Umbilical cord (tissue), 2 donors: ENCODE results near the gene BRME1. TPM values are rescaled to one million over a fixed set of nuclear protein-coding genes. Genes with fewer than 3 reads are reported as not detected.
A peak's percentile ranks its signal among the peaks of the same experiment; 100 is the strongest.

ENCODE experiments used
- DNase-seq: peaks from one replicate; pipeline ENCODE4 v3.0.0-alpha.2; 2015; ENCODE audit warnings: low spot score
- total RNA-seq: library from RNA; depleted of rRNA; stranded (reverse); fragments of >200 nt; gene quantifications from one replicate; pipeline ENCODE4 v1.2.3, GENCODE V29; 2014; ENCODE audit warnings: low replicate concordance; ENCODE audit not compliant: insufficient read depth

BRME1 gene
- 1.4 TPM for total RNA-seq

- peak; percentile 90 for DNase-seq
These were observed at the start of gene BRME1, which contains the start of gene CC2D1A for GRCh38 chr19:13905634-13906520. TSS of gene BRME1 (minus strand) at chr19:13906117. CDS start at chr19:13904892, 1,225 bp downstream. TSS of gene CC2D1A (plus strand) at chr19:13906201. CDS start at chr19:13906442, 241 bp downstream.

- DNase-seq, result no peak
These were observed 48.3 kb upstream of the BRME1 start for GRCh38 chr19:13954185-13954584.

- DNase-seq, result peak; percentile 65
These were observed 47.1 kb upstream of the BRME1 start for GRCh38 chr19:13952931-13953531.

- DNase-seq, result peak; percentile 100
These were observed 46.4 kb upstream of the BRME1 start, which contains the start of gene DCAF15 for GRCh38 chr19:13952154-13952930. TSS of gene DCAF15 (plus strand) at chr19:13952509. CDS start at chr19:13952513, 4 bp downstream.

- no peak for DNase-seq
These were observed 45.9 kb upstream of the BRME1 start for GRCh38 chr19:13951799-13952153.

- no peak for DNase-seq
These were observed 45.1 kb upstream of the BRME1 start for GRCh38 chr19:13951043-13951442.

GRCh38 chr19:13946414-13946813, 40.5 kb upstream of the BRME1 start:
- no peak for DNase-seq

GRCh38 chr19:13942023-13942684, 36.2 kb upstream of the BRME1 start:
- DNase-seq, result no peak

- peak; percentile 84 for DNase-seq
These were observed 32.6 kb upstream of the BRME1 start, which contains the start of gene PODNL1 for GRCh38 chr19:13938301-13939064. TSS of gene PODNL1 (minus strand) at chr19:13938417. CDS start at chr19:13938181, 236 bp downstream.

GRCh38 chr19:13937479-13938300, 31.8 kb upstream of the BRME1 start:
- DNase-seq, result no peak

GRCh38 chr19:13935765-13936510, 30.0 kb upstream of the BRME1 start:
- DNase-seq, result no peak

GRCh38 chr19:13934785-13935109, 28.8 kb upstream of the BRME1 start:
- no peak for DNase-seq

GRCh38 chr19:13932911-13933393, 27.0 kb upstream of the BRME1 start:
- DNase-seq, result no peak

- no peak for DNase-seq
These were observed 26.3 kb upstream of the BRME1 start for GRCh38 chr19:13932149-13932637.

- DNase-seq, result no peak
These were observed 25.7 kb upstream of the BRME1 start for GRCh38 chr19:13931391-13932148.

- DNase-seq, result no peak
These were observed 24.5 kb upstream of the BRME1 start for GRCh38 chr19:13930402-13930801.

- no peak for DNase-seq
These were observed 24.0 kb upstream of the BRME1 start for GRCh38 chr19:13929956-13930355.

- peak; percentile 48 for DNase-seq
These were observed 23.4 kb upstream of the BRME1 start for GRCh38 chr19:13929340-13929739.
